ENCODE data around the gene IVD. TPM values are rescaled to one million over a fixed set of nuclear protein-coding genes. Genes with fewer than 3 reads are reported as not detected.

IVD gene
- total and polyA plus RNA-seq, 4 donors = 16.4 to 63.0 (median 45.0) TPM

- intact Hi-C loops (cut with DNase I) = no loop called here
- H3K4me1 ChIP-seq (ENCODE audit: control insufficient read depth in 1 of 2, insufficient read depth in 2 of 2, low read length in 2 of 2) = peaks cover 0 to 2% of the 10 kb centered on the region in 2 donors
- 91 to 92% methylated on average over 11 of the region's 11 CpGs for WGBS, 2 donors
- peaks cover 0 to 3% of the 10 kb centered on the region in 2 donors for H3K36me3 ChIP-seq (ENCODE audit: control insufficient read depth in 1 of 2, insufficient read depth in 2 of 2, low read length in 1 of 2)
- no peak for DNase-seq
- H3K27me3 ChIP-seq (ENCODE audit: control insufficient read depth in 1 of 2, insufficient read depth in 2 of 2, low read length in 1 of 2) = no peaks in the 10 kb centered on the region
- H3K9me3 ChIP-seq (ENCODE audit: control insufficient read depth, low read length) = no peaks in the 10 kb centered on the region
- no peak overlapping the region for H3K27ac ChIP-seq (ENCODE audit: low read depth in 1 of 2, low read length in 2 of 2)
- ATAC-seq (ENCODE audit: low FRiP score) = no peak
- no peak overlapping the region for H3K4me3 ChIP-seq (ENCODE audit: low read length in 2 of 2)
Observed at GRCh38 chr15:40381818-40382529, 23.6 kb upstream of the IVD start.

DNA sequence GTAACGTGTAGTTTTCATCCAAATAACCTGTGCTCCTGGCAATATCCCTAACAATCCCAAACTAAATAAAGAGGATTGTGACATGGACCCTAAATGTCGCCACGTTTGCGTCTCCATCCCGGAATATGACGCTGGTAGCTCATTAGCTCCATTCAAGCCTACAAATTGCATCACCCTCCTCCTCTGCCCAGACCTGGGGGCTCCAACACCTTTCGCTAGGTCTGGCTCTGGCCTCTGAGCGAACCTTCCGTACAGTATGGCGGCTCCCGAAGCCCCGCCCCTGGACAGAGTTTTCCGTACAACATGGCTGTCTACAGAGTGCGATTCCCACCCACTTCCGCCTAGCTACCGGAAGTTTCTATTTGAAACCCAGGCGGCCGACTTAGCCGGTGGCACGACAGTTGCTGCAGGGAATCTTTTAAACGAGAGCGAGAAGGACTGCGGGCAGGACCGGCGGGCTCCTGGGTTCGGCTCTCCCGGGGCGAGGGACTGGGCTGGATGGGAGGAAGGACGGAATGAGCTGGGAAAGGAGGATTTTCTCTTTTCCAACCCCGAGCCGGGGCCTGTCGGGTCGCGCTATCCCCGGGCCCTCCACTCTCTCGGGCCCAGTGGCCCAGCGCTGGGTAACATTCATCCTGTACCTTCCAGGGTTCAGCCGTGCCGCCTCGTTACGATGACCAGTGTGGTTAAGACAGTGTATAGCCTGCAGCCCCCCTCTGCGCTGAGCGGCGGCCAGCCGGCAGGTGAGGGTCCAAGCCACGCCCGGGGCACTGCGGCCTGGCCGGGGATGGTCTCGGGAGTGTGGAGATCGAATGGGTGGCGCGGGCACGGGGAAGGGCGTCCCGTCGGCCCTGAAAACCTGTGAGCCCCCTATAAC, 22.8 kb upstream of the IVD start, which contains the start of gene KNSTRN:
KNSTRN (plus strand) TSS at position 142 of the 877 bp plus-strand sequence; CDS start at position 257, 115 bp downstream.
- H3K9me3 ChIP-seq (ENCODE audit: control insufficient read depth, low read length) = no peaks in the 10 kb centered on the region
- DNase-seq = peak; percentile 95
- no peak within 1 kb of the TSS for H3K27ac ChIP-seq (ENCODE audit: low read depth in 1 of 2, low read length in 2 of 2)
- H3K4me1 ChIP-seq (ENCODE audit: control insufficient read depth in 1 of 2, insufficient read depth in 2 of 2, low read length in 2 of 2) = peaks cover 0 to 2% of the 10 kb centered on the region in 2 donors
- H3K4me3 ChIP-seq (ENCODE audit: low read length in 2 of 2) = peak within 1 kb of the TSS; percentile 45 to 59
- ATAC-seq (ENCODE audit: low FRiP score) = peak; percentile 93
- intact Hi-C loops (cut with DNase I) = no loop called here
- no peaks in the 10 kb centered on the region for H3K27me3 ChIP-seq (ENCODE audit: control insufficient read depth in 1 of 2, insufficient read depth in 2 of 2, low read length in 1 of 2)
- H3K36me3 ChIP-seq (ENCODE audit: control insufficient read depth in 1 of 2, insufficient read depth in 2 of 2, low read length in 1 of 2) = peaks cover 0 to 3% of the 10 kb centered on the region in 2 donors
- 3% methylated on average over 57 of the region's 57 CpGs for WGBS, 2 donors

DNA sequence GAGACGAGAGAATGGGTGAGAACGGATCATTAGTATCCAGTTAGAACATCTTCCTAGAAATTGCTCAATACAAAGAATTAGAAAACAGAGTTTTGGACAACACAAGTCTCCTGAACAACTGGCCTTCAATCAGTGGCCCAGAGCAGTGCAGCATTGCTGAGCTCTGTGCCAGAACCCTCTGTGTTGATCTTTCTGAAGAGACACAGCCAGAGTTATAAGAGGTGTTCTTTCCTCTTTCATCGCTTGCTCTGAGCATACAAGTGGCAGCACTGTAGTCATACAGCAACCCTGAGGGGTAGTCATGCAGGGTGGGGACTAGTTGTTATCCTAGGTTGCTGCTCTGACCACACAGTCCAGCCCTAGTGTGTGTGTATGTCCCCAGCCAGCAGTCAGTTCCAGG, 19.1 kb upstream of the IVD start:
- Histone ChIP-seq H3K9me3 (ENCODE audit: control insufficient read depth, low read length) (no peaks in the 10 kb centered on the region), H3K4me3 (ENCODE audit: low read length in 2 of 2) (no peak overlapping the region), H3K27me3 (ENCODE audit: control insufficient read depth in 1 of 2, insufficient read depth in 2 of 2, low read length in 1 of 2) (no peaks in the 10 kb centered on the region), H3K27ac (ENCODE audit: low read depth in 1 of 2, low read length in 2 of 2) (no peak overlapping the region), H3K4me1 (ENCODE audit: control insufficient read depth in 1 of 2, insufficient read depth in 2 of 2, low read length in 2 of 2) (peaks cover 0 to 2% of the 10 kb centered on the region in 2 donors), H3K36me3 (ENCODE audit: control insufficient read depth in 1 of 2, insufficient read depth in 2 of 2, low read length in 1 of 2) (peaks cover 0 to 7% of the 10 kb centered on the region in 2 donors)
- 97 to 98% methylated on average over 3 of the region's 3 CpGs for WGBS, 2 donors
- DNase-seq (no peak), ATAC-seq (ENCODE audit: low FRiP score) (no peak)
- intact Hi-C loops (cut with DNase I) = no loop called here

DNA sequence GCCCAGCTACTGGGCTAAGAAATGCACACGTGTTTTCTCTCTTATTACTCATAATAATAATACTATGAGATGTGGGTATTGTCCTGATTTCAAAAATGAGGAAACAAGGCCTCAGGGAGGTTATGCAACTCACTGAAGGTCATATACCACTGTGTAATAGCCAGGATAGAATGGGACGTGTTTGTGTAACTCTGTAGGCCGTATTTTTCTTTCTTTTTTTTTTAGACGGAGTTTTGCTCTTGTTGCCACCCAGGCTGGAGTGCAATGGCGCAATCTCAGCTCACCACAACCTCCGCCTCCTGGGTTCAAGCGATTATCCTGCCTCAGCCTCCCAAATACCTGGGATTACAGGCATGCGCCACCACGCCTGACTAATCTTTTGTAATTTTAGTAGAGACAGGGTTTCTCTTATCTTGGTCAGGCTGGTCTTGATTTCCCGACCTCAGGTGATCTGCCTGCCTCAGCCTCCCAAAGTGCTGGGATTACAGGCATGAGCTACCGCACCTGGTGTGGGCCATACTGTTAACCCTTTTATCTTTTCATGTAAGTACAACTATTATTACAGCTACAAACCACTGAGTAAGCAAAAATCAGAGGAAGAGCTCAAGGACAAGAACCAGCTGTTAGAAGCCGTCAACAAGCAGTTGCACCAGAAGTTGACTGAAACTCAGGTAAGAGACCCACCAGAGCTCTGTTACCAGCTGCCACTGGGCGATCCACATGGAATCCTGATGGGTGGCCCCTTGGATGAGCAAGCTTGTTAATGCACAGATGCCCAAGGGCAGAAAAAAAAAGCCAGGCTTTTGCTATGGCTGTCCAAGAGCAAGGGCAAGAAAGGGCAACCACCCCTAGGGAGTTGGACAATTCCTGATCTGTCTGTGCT, 16.4 kb upstream of the IVD start:
- Histone ChIP-seq H3K27ac (ENCODE audit: low read depth in 1 of 2, low read length in 2 of 2) (no peak overlapping the region), H3K27me3 (ENCODE audit: control insufficient read depth in 1 of 2, insufficient read depth in 2 of 2, low read length in 1 of 2) (no peaks in the 10 kb centered on the region), H3K9me3 (ENCODE audit: control insufficient read depth, low read length) (no peaks in the 10 kb centered on the region), H3K36me3 (ENCODE audit: control insufficient read depth in 1 of 2, insufficient read depth in 2 of 2, low read length in 1 of 2) (peaks cover 0 to 10% of the 10 kb centered on the region in 2 donors), H3K4me1 (ENCODE audit: control insufficient read depth in 1 of 2, insufficient read depth in 2 of 2, low read length in 2 of 2) (no peaks in the 10 kb centered on the region), H3K4me3 (ENCODE audit: low read length in 2 of 2) (no peak overlapping the region)
- DNase-seq (no peak), ATAC-seq (ENCODE audit: low FRiP score) (no peak)
- intact Hi-C loops (cut with DNase I) = no loop called here
- WGBS, 2 donors = 92 to 96% methylated on average over 13 of the region's 13 CpGs

- Histone ChIP-seq H3K27ac (ENCODE audit: low read depth in 1 of 2, low read length in 2 of 2) (no peak overlapping the region), H3K4me1 (ENCODE audit: control insufficient read depth in 1 of 2, insufficient read depth in 2 of 2, low read length in 2 of 2) (no peaks in the 10 kb centered on the region), H3K4me3 (ENCODE audit: low read length in 2 of 2) (no peak overlapping the region), H3K9me3 (ENCODE audit: control insufficient read depth, low read length) (no peaks in the 10 kb centered on the region), H3K36me3 (ENCODE audit: control insufficient read depth in 1 of 2, insufficient read depth in 2 of 2, low read length in 1 of 2) (peaks cover 0 to 10% of the 10 kb centered on the region in 2 donors), H3K27me3 (ENCODE audit: control insufficient read depth in 1 of 2, insufficient read depth in 2 of 2, low read length in 1 of 2) (no peaks in the 10 kb centered on the region)
- DNase-seq (no peak), ATAC-seq (ENCODE audit: low FRiP score) (no peak)
- intact Hi-C loops (cut with DNase I) = no loop called here
- WGBS, 2 donors = 97 to 100% methylated on average over 2 of the region's 2 CpGs
Observed at GRCh38 chr15:40389824-40390595, 15.6 kb upstream of the IVD start.

GRCh38 chr15:40392986-40393948, 12.3 kb upstream of the IVD start:
- no peak overlapping the region for H3K4me3 ChIP-seq (ENCODE audit: low read length in 2 of 2)
- no peak overlapping the region for H3K27ac ChIP-seq (ENCODE audit: low read depth in 1 of 2, low read length in 2 of 2)
- DNase-seq (no peak), ATAC-seq (ENCODE audit: low FRiP score) (no peak)
- intact Hi-C loops (cut with DNase I) = no loop called here
- H3K4me1 ChIP-seq (ENCODE audit: control insufficient read depth in 1 of 2, insufficient read depth in 2 of 2, low read length in 2 of 2) = no peaks in the 10 kb centered on the region
- H3K27me3 ChIP-seq (ENCODE audit: control insufficient read depth in 1 of 2, insufficient read depth in 2 of 2, low read length in 1 of 2) = no peaks in the 10 kb centered on the region
- no peaks in the 10 kb centered on the region for H3K9me3 ChIP-seq (ENCODE audit: control insufficient read depth, low read length)
- WGBS, 2 donors = 93 to 94% methylated on average over 4 of the region's 4 CpGs
- peaks cover 0 to 6% of the 10 kb centered on the region in 2 donors for H3K36me3 ChIP-seq (ENCODE audit: control insufficient read depth in 1 of 2, insufficient read depth in 2 of 2, low read length in 1 of 2)

- peaks cover 0 to 3% of the 10 kb centered on the region in 2 donors for H3K36me3 ChIP-seq (ENCODE audit: control insufficient read depth in 1 of 2, insufficient read depth in 2 of 2, low read length in 1 of 2)
- intact Hi-C loops (cut with DNase I) = no loop called here
- ATAC-seq (ENCODE audit: low FRiP score) (no peak), DNase-seq (no peak)
- no peak overlapping the region for H3K4me3 ChIP-seq (ENCODE audit: low read length in 2 of 2)
- no peaks in the 10 kb centered on the region for H3K4me1 ChIP-seq (ENCODE audit: control insufficient read depth in 1 of 2, insufficient read depth in 2 of 2, low read length in 2 of 2)
- H3K27me3 ChIP-seq (ENCODE audit: control insufficient read depth in 1 of 2, insufficient read depth in 2 of 2, low read length in 1 of 2) = no peaks in the 10 kb centered on the region
- H3K27ac ChIP-seq (ENCODE audit: low read depth in 1 of 2, low read length in 2 of 2) = no peak overlapping the region
- WGBS, 2 donors = 62 to 68% methylated on average over 8 of the region's 8 CpGs
- H3K9me3 ChIP-seq (ENCODE audit: control insufficient read depth, low read length) = no peaks in the 10 kb centered on the region
Observed at GRCh38 chr15:40397688-40398412, 7.7 kb upstream of the IVD start.
